GM12801 (cell line): ENCODE results near the gene METTL1.

ENCODE experiments used
- CTCF ChIP-seq: IDR thresholded peaks from one replicate; pipeline ENCODE4 v1.5.1; 2011; ENCODE audit warnings: control low read depth; ENCODE audit not compliant: insufficient read length; ENCODE audit errors: extremely low read depth

METTL1 gene

GRCh38 chr12:57753756-57754337 lies 18.1 kb downstream of the METTL1 start:
- TF ChIP-seq CTCF = no peak

- TF ChIP-seq CTCF = no peak
Observed at GRCh38 chr12:57752668-57753000, 19.3 kb downstream of the METTL1 start.

- no peak for TF ChIP-seq CTCF
Observed at GRCh38 chr12:57751788-57752667, 19.9 kb downstream of the METTL1 start, which contains the start of gene CDK4. TSS of gene CDK4 (minus strand) at chr12:57752310. CDS start at chr12:57751717, 593 bp downstream.

GRCh38 chr12:57751432-57751787 lies 20.5 kb downstream of the METTL1 start:
- no peak for TF ChIP-seq CTCF

DNA sequence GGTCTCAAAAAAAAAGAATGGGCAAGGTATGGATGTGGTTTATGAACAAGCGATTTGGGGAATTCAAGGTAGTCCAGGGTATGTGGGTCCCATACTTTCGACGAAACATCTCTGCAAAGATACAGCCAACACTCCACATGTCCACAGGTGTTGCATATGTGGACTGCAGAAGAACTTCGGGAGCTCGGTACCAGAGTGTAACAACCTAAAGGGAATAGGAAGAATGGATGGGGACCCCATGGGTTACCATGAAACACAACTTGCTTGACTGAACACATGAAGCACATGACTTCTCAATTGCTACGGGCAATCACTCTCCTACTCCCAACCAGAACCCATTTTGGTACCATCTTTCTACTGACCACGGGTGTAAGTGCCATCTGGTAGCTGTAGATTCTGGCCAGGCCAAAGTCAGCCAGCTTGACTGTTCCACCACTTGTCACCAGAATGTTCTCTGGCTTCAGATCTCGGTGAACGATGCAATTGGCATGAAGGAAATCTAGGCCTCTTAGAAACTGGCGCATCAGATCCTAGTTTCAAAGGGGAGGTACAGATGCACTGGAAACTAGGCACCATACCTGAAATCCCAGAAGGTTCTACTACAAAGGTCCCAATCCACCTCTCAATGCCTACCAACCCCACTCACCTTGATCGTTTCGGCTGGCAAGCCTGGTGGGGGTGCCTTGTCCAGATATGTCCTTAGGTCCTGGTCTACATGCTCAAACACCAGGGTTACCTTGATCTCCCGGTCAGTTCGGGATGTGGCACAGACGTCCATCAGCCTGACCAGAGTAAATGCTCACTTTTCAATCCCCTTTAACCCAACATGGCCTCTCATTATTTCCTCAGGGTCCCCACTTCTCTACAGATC lies 21.1 kb downstream of the METTL1 start:
- no peak for TF ChIP-seq CTCF

- TF ChIP-seq CTCF = no peak
Observed at GRCh38 chr12:57749061-57749460, 22.8 kb downstream of the METTL1 start.

GRCh38 chr12:57746025-57746424 lies 25.9 kb downstream of the METTL1 start:
- no peak for TF ChIP-seq CTCF
